Subcutaneous abdominal adipose tissue (tissue), 5 donors: ENCODE measurements around the gene IL1R1.

Experiments
- H3K27ac ChIP-seq: one replicate; pipeline ENCODE4 v1.7.0; 2013; ENCODE audit warnings: low read depth, mild to moderate bottlenecking, inconsistent platforms, low read length, moderate library complexity
- H3K27me3 ChIP-seq, 5 donors: one replicate each; pipeline ENCODE4 v1.7.0; 2013; ENCODE audit warnings: low read length in 5 of 5, inconsistent platforms in 1 of 5; ENCODE audit not compliant: control insufficient read depth in 5 of 5, insufficient read depth in 4 of 5
- H3K36me3 ChIP-seq, 5 donors: one replicate each; pipeline ENCODE4 v1.7.0; 2013; ENCODE audit warnings: low read length in 5 of 5; ENCODE audit not compliant: control insufficient read depth in 5 of 5, insufficient read depth in 5 of 5
- H3K4me1 ChIP-seq, 5 donors: one replicate each; pipeline ENCODE4 v1.7.0; 2013; ENCODE audit warnings: low read length in 5 of 5, mild to moderate bottlenecking in 3 of 5, moderate library complexity in 1 of 5; ENCODE audit not compliant: control insufficient read depth in 5 of 5, insufficient read depth in 5 of 5
- H3K4me3 ChIP-seq, 5 donors: one replicate each; pipeline ENCODE4 v1.7.0; 2013; ENCODE audit warnings: low read length in 5 of 5, low read depth in 1 of 5
- H3K9ac ChIP-seq, 5 donors: one replicate each; pipeline ENCODE4 v1.7.0; 2013; ENCODE audit warnings: low read length in 5 of 5, mild to moderate bottlenecking in 4 of 5, moderate library complexity in 3 of 5
- H3K9me3 ChIP-seq, 5 donors: one replicate each; pipeline ENCODE4 v1.7.0; 2013; ENCODE audit warnings: low read length in 5 of 5; ENCODE audit not compliant: control insufficient read depth in 5 of 5
- donor health status: healthy.
- donor health status: healthy.
- donor health status: healthy.
- donor health status: healthy.
- donor health status: healthy.

IL1R1 gene

GRCh38 chr2:102180687-102180999 lies 38.1 kb downstream of the IL1R1 start:
- Histone ChIP-seq H3K9me3 (no peaks in the 10 kb centered on the region), H3K27me3 (no peaks in the 10 kb centered on the region), H3K9ac (no peak overlapping the region), H3K27ac (no peak overlapping the region), H3K36me3 (peaks cover 4 to 24% (median 14%) of the 10 kb centered on the region in 5 donors), H3K4me3 (no peak overlapping the region), H3K4me1 (peaks cover 0 to 10% (median 3%) of the 10 kb centered on the region in 5 donors)

GRCh38 chr2:102181376-102181775 lies 38.8 kb downstream of the IL1R1 start:
- H3K27ac ChIP-seq, result no peak overlapping the region
- no peak overlapping the region for H3K9ac ChIP-seq
- peaks cover 0 to 10% (median 3%) of the 10 kb centered on the region in 5 donors for H3K4me1 ChIP-seq
- H3K36me3 ChIP-seq, result peaks cover under 1 to 18% (median 11%) of the 10 kb centered on the region in 5 donors
- H3K27me3 ChIP-seq, result no peaks in the 10 kb centered on the region
- H3K9me3 ChIP-seq, result no peaks in the 10 kb centered on the region
- H3K4me3 ChIP-seq, result no peak overlapping the region

- Histone ChIP-seq H3K36me3 (peaks cover 0 to 11% (median 5%) of the 10 kb centered on the region in 5 donors), H3K27me3 (no peaks in the 10 kb centered on the region), H3K4me3 (no peak overlapping the region), H3K4me1 (peaks cover 0 to 15% (median 8%) of the 10 kb centered on the region in 5 donors), H3K27ac (no peak overlapping the region), H3K9me3 (no peaks in the 10 kb centered on the region), H3K9ac (no peak overlapping the region)
Observed at GRCh38 chr2:102181919-102182635, 39.5 kb downstream of the IL1R1 start.

- Histone ChIP-seq H3K4me1 (peaks cover 0 to 22% (median 12%) of the 10 kb centered on the region in 5 donors), H3K9ac (no peak overlapping the region), H3K27me3 (no peaks in the 10 kb centered on the region), H3K36me3 (no peaks in the 10 kb centered on the region), H3K9me3 (no peaks in the 10 kb centered on the region), H3K4me3 (no peak overlapping the region), H3K27ac (no peak overlapping the region)
Observed at GRCh38 chr2:102184018-102184417, 41.5 kb downstream of the IL1R1 start.

GRCh38 chr2:102184568-102184967 lies 42.0 kb downstream of the IL1R1 start:
- H3K4me1 ChIP-seq, result peaks cover 0 to 22% (median 12%) of the 10 kb centered on the region in 5 donors
- no peaks in the 10 kb centered on the region for H3K27me3 ChIP-seq
- H3K9me3 ChIP-seq, result no peaks in the 10 kb centered on the region
- H3K36me3 ChIP-seq, result no peaks in the 10 kb centered on the region
- no peak overlapping the region for H3K4me3 ChIP-seq
- no peak overlapping the region for H3K27ac ChIP-seq
- no peak overlapping the region for H3K9ac ChIP-seq

- Histone ChIP-seq H3K27me3 (no peaks in the 10 kb centered on the region), H3K4me3 (no peak overlapping the region), H3K4me1 (peaks cover 0 to 22% (median 12%) of the 10 kb centered on the region in 5 donors), H3K9ac (no peak overlapping the region), H3K9me3 (no peaks in the 10 kb centered on the region), H3K27ac (no peak overlapping the region), H3K36me3 (no peaks in the 10 kb centered on the region)
Observed at GRCh38 chr2:102185347-102185746, 42.8 kb downstream of the IL1R1 start.

GRCh38 chr2:102186791-102187495 lies 44.4 kb downstream of the IL1R1 start, which contains the start of gene IL1RL2:
Gene IL1RL2 (plus strand): TSS chr2:102187023. CDS start chr2:102187868, 845 bp downstream.
- Histone ChIP-seq H3K27me3 (no peaks in the 10 kb centered on the region), H3K9ac (peak within 1 kb of the TSS in 4 of 5 donors; percentile 0 to 66 (median 45)), H3K36me3 (no peaks in the 10 kb centered on the region), H3K9me3 (no peaks in the 10 kb centered on the region), H3K4me1 (peaks cover 0 to 22% (median 12%) of the 10 kb centered on the region in 5 donors), H3K27ac (no peak within 1 kb of the TSS), H3K4me3 (peak within 1 kb of the TSS; percentile 58 to 76 (median 61))

GRCh38 chr2:102187496-102188150 lies 45.1 kb downstream of the IL1R1 start:
- Histone ChIP-seq H3K9ac (peak overlapping the region in 4 of 5 donors; percentile 0 to 66 (median 45)), H3K9me3 (no peaks in the 10 kb centered on the region), H3K27me3 (no peaks in the 10 kb centered on the region), H3K36me3 (no peaks in the 10 kb centered on the region), H3K27ac (no peak overlapping the region), H3K4me1 (peaks cover 0 to 22% (median 12%) of the 10 kb centered on the region in 5 donors), H3K4me3 (peak overlapping the region; percentile 58 to 76 (median 61))

GRCh38 chr2:102190430-102191107 lies 48.0 kb downstream of the IL1R1 start:
- Histone ChIP-seq H3K9me3 (no peaks in the 10 kb centered on the region), H3K9ac (no peak overlapping the region), H3K27ac (no peak overlapping the region), H3K27me3 (no peaks in the 10 kb centered on the region), H3K4me1 (peaks cover 0 to 13% (median 10%) of the 10 kb centered on the region in 5 donors), H3K4me3 (no peak overlapping the region), H3K36me3 (no peaks in the 10 kb centered on the region)
